Measurements from ENCODE around the gene SGK2.

DNA sequence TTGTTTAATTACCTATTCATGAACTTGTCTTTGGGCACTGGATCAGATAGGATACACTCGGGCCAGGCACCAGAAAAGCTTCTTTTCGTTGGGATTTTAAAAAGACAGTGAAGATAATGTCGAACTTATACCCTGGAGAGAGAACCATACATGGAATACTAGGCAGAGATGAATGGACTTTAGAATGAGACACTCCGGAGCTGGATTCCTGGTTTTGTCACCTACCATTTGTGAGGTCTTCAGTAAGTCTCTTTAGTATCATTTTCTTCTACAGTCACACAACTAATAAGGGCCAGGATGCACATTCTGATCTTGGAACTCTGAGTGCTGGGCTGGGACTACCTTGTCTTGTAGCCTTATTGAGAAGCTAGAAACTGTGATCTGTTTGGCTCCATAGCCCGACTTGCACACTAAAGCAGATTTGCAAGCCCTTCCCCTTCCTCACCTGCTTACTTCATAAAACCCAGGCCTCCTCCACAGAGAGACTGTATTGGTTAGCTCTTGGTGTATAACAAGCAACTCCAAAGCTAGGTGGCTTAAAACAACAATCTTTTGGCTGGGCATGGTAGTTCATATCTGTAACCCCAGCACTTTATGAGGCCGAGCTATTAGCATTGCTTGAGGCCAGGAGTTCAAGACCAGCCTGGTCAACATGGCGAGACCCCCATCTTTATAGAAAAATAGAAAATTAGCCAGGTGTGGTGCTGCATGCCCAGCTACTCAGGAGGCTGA lies 24.5 kb downstream of the SGK2 start:
- TF ChIP-seq, protein P1, sequence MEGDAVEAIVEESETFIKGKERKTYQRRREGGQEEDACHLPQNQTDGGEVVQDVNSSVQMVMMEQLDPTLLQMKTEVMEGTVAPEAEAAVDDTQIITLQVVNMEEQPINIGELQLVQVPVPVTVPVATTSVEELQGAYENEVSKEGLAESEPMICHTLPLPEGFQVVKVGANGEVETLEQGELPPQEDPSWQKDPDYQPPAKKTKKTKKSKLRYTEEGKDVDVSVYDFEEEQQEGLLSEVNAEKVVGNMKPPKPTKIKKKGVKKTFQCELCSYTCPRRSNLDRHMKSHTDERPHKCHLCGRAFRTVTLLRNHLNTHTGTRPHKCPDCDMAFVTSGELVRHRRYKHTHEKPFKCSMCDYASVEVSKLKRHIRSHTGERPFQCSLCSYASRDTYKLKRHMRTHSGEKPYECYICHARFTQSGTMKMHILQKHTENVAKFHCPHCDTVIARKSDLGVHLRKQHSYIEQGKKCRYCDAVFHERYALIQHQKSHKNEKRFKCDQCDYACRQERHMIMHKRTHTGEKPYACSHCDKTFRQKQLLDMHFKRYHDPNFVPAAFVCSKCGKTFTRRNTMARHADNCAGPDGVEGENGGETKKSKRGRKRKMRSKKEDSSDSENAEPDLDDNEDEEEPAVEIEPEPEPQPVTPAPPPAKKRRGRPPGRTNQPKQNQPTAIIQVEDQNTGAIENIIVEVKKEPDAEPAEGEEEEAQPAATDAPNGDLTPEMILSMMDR (IDR thresholded peaks at IDR 0.05): no peak
- TF ChIP-seq POLR2A (IDR thresholded peaks at IDR 0.05): no peak
